Measurements from ENCODE around the gene PLA2G12A. TPM values are rescaled to one million over a fixed set of nuclear protein-coding genes. Genes with fewer than 3 reads are reported as not detected.
A peak's percentile ranks its signal among the peaks of the same experiment; 100 is the strongest.

Gene PLA2G12A
- polyA plus RNA-seq (2013, experiment 1 of 2): 37.7 TPM
- 39.6 TPM for polyA plus RNA-seq (2013, experiment 2 of 2)

- Histone ChIP-seq H3K27me3 (ENCODE audit: insufficient read depth, low read length, poor library complexity) (no peaks in the 10 kb centered on the region), H3K56ac (ENCODE audit: low read length) (peak within 1 kb of the TSS; percentile 92), H4K8ac (ENCODE audit: low read depth, low read length) (no peak within 1 kb of the TSS), H2AK5ac (ENCODE audit: low read length) (no peak within 1 kb of the TSS), H2BK120ac (ENCODE audit: low read depth, low read length) (no peak within 1 kb of the TSS), H3K27ac (ENCODE audit: low read depth, low read length) (peak within 1 kb of the TSS; percentile 66), H3K4me1 (ENCODE audit: control insufficient read depth, low read depth, low read length) (peaks cover 2% of the 10 kb centered on the region), H2BK5ac (ENCODE audit: low read length) (peak within 1 kb of the TSS; percentile 23), H3K9ac (ENCODE audit: low read length) (peak within 1 kb of the TSS; percentile 92), H2BK15ac (replicated peaks; ENCODE audit: low read depth) (no peak within 1 kb of the TSS), H3K36me3 (ENCODE audit: control insufficient read depth, insufficient read depth, low read length) (no peaks in the 10 kb centered on the region), H3K79me1 (ENCODE audit: low read length) (peaks cover 8% of the 10 kb centered on the region), H4K5ac (ENCODE audit: low read length) (no peak within 1 kb of the TSS), H3K4ac (ENCODE audit: low read depth, low read length) (no peak within 1 kb of the TSS), H3K4me3 (ENCODE audit: low read length) (peak within 1 kb of the TSS; percentile 91), H3K18ac (ENCODE audit: low read length) (no peak within 1 kb of the TSS), H3K4me2 (ENCODE audit: low read length) (peak within 1 kb of the TSS; percentile 99), H3K23ac (ENCODE audit: low read length) (no peak within 1 kb of the TSS), H3K79me2 (ENCODE audit: control insufficient read depth, insufficient read depth, low read length) (peaks cover 21% of the 10 kb centered on the region)
- peak; percentile 94 for DNase-seq
- no CpG with 5 or more reads among the region's 83 CpGs for WGBS (ENCODE audit: extremely low coverage, insufficient coverage, low lambda C conversion rate)
These were observed at the start of gene PLA2G12A for GRCh38 chr4:109729718-109730618. TSS of gene PLA2G12A (minus strand) at chr4:109730070. CDS start at chr4:109729809, 261 bp downstream.

- Histone ChIP-seq H2BK15ac (replicated peaks; ENCODE audit: low read depth) (no peak overlapping the region), H3K4me3 (ENCODE audit: low read length) (no peak overlapping the region), H3K27me3 (ENCODE audit: insufficient read depth, low read length, poor library complexity) (no peaks in the 10 kb centered on the region), H3K9ac (ENCODE audit: low read length) (no peak overlapping the region), H3K4ac (ENCODE audit: low read depth, low read length) (no peak overlapping the region), H2AK5ac (ENCODE audit: low read length) (no peak overlapping the region), H2BK5ac (ENCODE audit: low read length) (no peak overlapping the region), H3K79me1 (ENCODE audit: low read length) (no peaks in the 10 kb centered on the region), H4K8ac (ENCODE audit: low read depth, low read length) (no peak overlapping the region), H3K56ac (ENCODE audit: low read length) (no peak overlapping the region), H3K27ac (ENCODE audit: low read depth, low read length) (no peak overlapping the region), H3K36me3 (ENCODE audit: control insufficient read depth, insufficient read depth, low read length) (no peaks in the 10 kb centered on the region), H3K4me1 (ENCODE audit: control insufficient read depth, low read depth, low read length) (no peaks in the 10 kb centered on the region), H3K4me2 (ENCODE audit: low read length) (no peak overlapping the region), H3K79me2 (ENCODE audit: control insufficient read depth, insufficient read depth, low read length) (no peaks in the 10 kb centered on the region), H3K23ac (ENCODE audit: low read length) (no peak overlapping the region), H3K18ac (ENCODE audit: low read length) (no peak overlapping the region), H4K5ac (ENCODE audit: low read length) (no peak overlapping the region), H2BK120ac (ENCODE audit: low read depth, low read length) (no peak overlapping the region)
- DNase-seq: no peak
- no CpG with 5 or more reads among the region's 5 CpGs for WGBS (ENCODE audit: extremely low coverage, insufficient coverage, low lambda C conversion rate)
These were observed 35.0 kb upstream of the PLA2G12A start for GRCh38 chr4:109764789-109765402.

DNA sequence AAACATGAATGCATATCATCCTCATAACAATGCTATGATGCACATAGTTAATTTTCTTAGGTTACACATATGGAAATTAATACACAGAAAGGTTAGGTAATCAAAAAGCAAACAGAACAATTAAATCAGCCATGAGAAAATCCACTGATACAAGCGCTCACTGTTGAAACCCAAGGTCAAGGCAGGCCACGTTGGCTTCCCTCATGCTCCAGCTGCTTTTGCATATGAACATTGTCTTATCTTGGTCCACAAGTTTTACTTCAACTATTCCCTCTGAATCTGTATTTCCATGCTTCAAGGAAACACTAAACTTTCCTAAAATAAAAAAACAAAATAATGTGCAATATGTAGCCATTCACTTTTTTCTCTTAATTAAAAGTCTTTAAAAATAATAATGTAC, 34.5 kb upstream of the PLA2G12A start:
- no CpG with 5 or more reads among the region's 2 CpGs for WGBS (ENCODE audit: extremely low coverage, insufficient coverage, low lambda C conversion rate)
- no peak overlapping the region for H2BK15ac ChIP-seq (replicated peaks; ENCODE audit: low read depth)
- no peaks in the 10 kb centered on the region for H3K4me1 ChIP-seq (ENCODE audit: control insufficient read depth, low read depth, low read length)
- no peak overlapping the region for H3K4me2 ChIP-seq (ENCODE audit: low read length)
- H3K56ac ChIP-seq (ENCODE audit: low read length): no peak overlapping the region
- H3K9ac ChIP-seq (ENCODE audit: low read length): no peak overlapping the region
- H3K36me3 ChIP-seq (ENCODE audit: control insufficient read depth, insufficient read depth, low read length): no peaks in the 10 kb centered on the region
- H2BK5ac ChIP-seq (ENCODE audit: low read length): no peak overlapping the region
- H3K79me2 ChIP-seq (ENCODE audit: control insufficient read depth, insufficient read depth, low read length): no peaks in the 10 kb centered on the region
- H3K18ac ChIP-seq (ENCODE audit: low read length): no peak overlapping the region
- H3K27me3 ChIP-seq (ENCODE audit: insufficient read depth, low read length, poor library complexity): no peaks in the 10 kb centered on the region
- no peak overlapping the region for H3K4me3 ChIP-seq (ENCODE audit: low read length)
- DNase-seq: no peak
- H3K27ac ChIP-seq (ENCODE audit: low read depth, low read length): no peak overlapping the region
- H2AK5ac ChIP-seq (ENCODE audit: low read length): no peak overlapping the region
- no peak overlapping the region for H3K23ac ChIP-seq (ENCODE audit: low read length)
- no peaks in the 10 kb centered on the region for H3K79me1 ChIP-seq (ENCODE audit: low read length)
- H3K4ac ChIP-seq (ENCODE audit: low read depth, low read length): no peak overlapping the region
- no peak overlapping the region for H4K5ac ChIP-seq (ENCODE audit: low read length)
- no peak overlapping the region for H2BK120ac ChIP-seq (ENCODE audit: low read depth, low read length)
- H4K8ac ChIP-seq (ENCODE audit: low read depth, low read length): no peak overlapping the region

DNA sequence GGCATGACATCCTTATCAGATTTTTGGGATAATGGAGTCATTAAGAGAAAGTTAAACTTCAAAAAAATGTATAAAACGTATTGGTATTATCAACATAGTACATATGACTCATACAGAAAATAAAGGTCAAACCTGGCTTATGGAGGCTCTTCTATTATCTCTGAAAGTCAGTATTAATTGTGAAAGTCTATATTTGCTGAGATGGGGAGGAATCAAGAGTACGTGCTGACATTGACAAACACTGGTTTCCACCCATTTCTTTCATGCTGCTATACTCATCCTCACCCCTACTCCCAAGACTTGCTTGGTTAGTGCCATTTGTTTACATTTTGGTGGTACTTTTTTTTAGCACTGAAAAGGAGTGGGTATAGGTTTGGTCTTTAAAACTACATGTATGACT, 30.8 kb upstream of the PLA2G12A start:
- no peak overlapping the region for H3K18ac ChIP-seq (ENCODE audit: low read length)
- no peak overlapping the region for H3K27ac ChIP-seq (ENCODE audit: low read depth, low read length)
- H3K23ac ChIP-seq (ENCODE audit: low read length): no peak overlapping the region
- H3K4me2 ChIP-seq (ENCODE audit: low read length): no peak overlapping the region
- no peak overlapping the region for H2AK5ac ChIP-seq (ENCODE audit: low read length)
- no peak overlapping the region for H3K4ac ChIP-seq (ENCODE audit: low read depth, low read length)
- no peak overlapping the region for H2BK120ac ChIP-seq (ENCODE audit: low read depth, low read length)
- no peak overlapping the region for H3K56ac ChIP-seq (ENCODE audit: low read length)
- no peak overlapping the region for H3K4me3 ChIP-seq (ENCODE audit: low read length)
- no peak overlapping the region for H4K5ac ChIP-seq (ENCODE audit: low read length)
- no peaks in the 10 kb centered on the region for H3K4me1 ChIP-seq (ENCODE audit: control insufficient read depth, low read depth, low read length)
- H3K27me3 ChIP-seq (ENCODE audit: insufficient read depth, low read length, poor library complexity): no peaks in the 10 kb centered on the region
- no peak overlapping the region for H4K8ac ChIP-seq (ENCODE audit: low read depth, low read length)
- no peak overlapping the region for H2BK15ac ChIP-seq (replicated peaks; ENCODE audit: low read depth)
- no CpG with 5 or more reads among the region's 2 CpGs for WGBS (ENCODE audit: extremely low coverage, insufficient coverage, low lambda C conversion rate)
- DNase-seq: no peak
- H3K79me1 ChIP-seq (ENCODE audit: low read length): no peaks in the 10 kb centered on the region
- H3K36me3 ChIP-seq (ENCODE audit: control insufficient read depth, insufficient read depth, low read length): no peaks in the 10 kb centered on the region
- H3K9ac ChIP-seq (ENCODE audit: low read length): no peak overlapping the region
- no peaks in the 10 kb centered on the region for H3K79me2 ChIP-seq (ENCODE audit: control insufficient read depth, insufficient read depth, low read length)
- H2BK5ac ChIP-seq (ENCODE audit: low read length): no peak overlapping the region

DNA sequence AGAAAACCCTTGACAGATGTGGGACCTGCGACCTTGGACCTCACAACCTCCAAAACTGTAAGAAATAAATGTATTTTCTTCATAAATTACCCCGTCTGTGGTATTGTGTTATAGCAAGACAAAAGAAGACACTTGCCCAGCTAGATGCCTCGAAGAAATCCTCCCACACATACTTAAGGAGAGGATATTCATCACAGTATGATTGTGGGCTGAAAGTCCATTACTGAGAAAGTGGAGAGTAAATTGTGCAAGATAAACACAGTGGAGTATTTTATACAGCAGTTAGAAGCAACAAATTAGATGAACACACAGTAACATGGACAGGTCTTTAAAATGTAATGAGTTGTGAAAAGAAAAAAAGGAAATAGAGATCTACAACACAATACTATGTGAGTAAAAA, 25.8 kb upstream of the PLA2G12A start:
- H3K4me3 ChIP-seq (ENCODE audit: low read length): no peak overlapping the region
- H2AK5ac ChIP-seq (ENCODE audit: low read length): no peak overlapping the region
- no peak overlapping the region for H3K4ac ChIP-seq (ENCODE audit: low read depth, low read length)
- no peaks in the 10 kb centered on the region for H3K36me3 ChIP-seq (ENCODE audit: control insufficient read depth, insufficient read depth, low read length)
- no peaks in the 10 kb centered on the region for H3K4me1 ChIP-seq (ENCODE audit: control insufficient read depth, low read depth, low read length)
- H2BK120ac ChIP-seq (ENCODE audit: low read depth, low read length): no peak overlapping the region
- DNase-seq: no peak
- no peaks in the 10 kb centered on the region for H3K79me1 ChIP-seq (ENCODE audit: low read length)
- H4K8ac ChIP-seq (ENCODE audit: low read depth, low read length): no peak overlapping the region
- H3K23ac ChIP-seq (ENCODE audit: low read length): no peak overlapping the region
- H2BK5ac ChIP-seq (ENCODE audit: low read length): no peak overlapping the region
- H3K18ac ChIP-seq (ENCODE audit: low read length): no peak overlapping the region
- no peak overlapping the region for H4K5ac ChIP-seq (ENCODE audit: low read length)
- no CpG with 5 or more reads among the region's 3 CpGs for WGBS (ENCODE audit: extremely low coverage, insufficient coverage, low lambda C conversion rate)
- no peak overlapping the region for H3K4me2 ChIP-seq (ENCODE audit: low read length)
- no peak overlapping the region for H2BK15ac ChIP-seq (replicated peaks; ENCODE audit: low read depth)
- H3K9ac ChIP-seq (ENCODE audit: low read length): no peak overlapping the region
- H3K27me3 ChIP-seq (ENCODE audit: insufficient read depth, low read length, poor library complexity): no peaks in the 10 kb centered on the region
- H3K56ac ChIP-seq (ENCODE audit: low read length): no peak overlapping the region
- H3K79me2 ChIP-seq (ENCODE audit: control insufficient read depth, insufficient read depth, low read length): no peaks in the 10 kb centered on the region
- no peak overlapping the region for H3K27ac ChIP-seq (ENCODE audit: low read depth, low read length)

Measured in mesendoderm (in vitro differentiated cells).